K562 (cell line): ENCODE results near the gene CDC37. TPM values are rescaled to one million over a fixed set of nuclear protein-coding genes. Genes with fewer than 3 reads are reported as not detected.

Experiments used
- ATAC-seq: fragments of 200-7000 bp; cut with Tn5 transposase; 3 replicates; pipeline ENCODE4 v1.9.1; 2020; ENCODE audit warnings: moderate library complexity
- BruUV-seq: library from RNA; stranded (reverse); fragments of 400-500 nt; replicated peaks from 2 replicates; lab custom pipeline; 2021; lab: Mats Ljungman, UMichigan
- CTCF ChIA-PET: fragments of 300-600 bp; formaldehyde crosslinking; extraction: SDS; loops from one replicate; lab custom pipeline; 2021; ENCODE audit warnings: low intra/inter-chr PET ratio; lab: Yijun Ruan, JAX
- POLR2A ChIA-PET: fragments of 300-600, 350-650 bp; sonication (Branson Sonifier 250); formaldehyde crosslinking; extraction: SDS; loops from one replicate; lab custom pipeline; 2021; ENCODE audit warnings: antibody characterized with exemption, inconsistent platforms; lab: Yijun Ruan, JAX
- DNase-seq, 4 experiments: peaks; one replicate each; pipeline versions ENCODE4 v3.0.0 to v3.0.0-alpha.2; 2011 to 2018; ENCODE audit warnings: low spot score in 3 of 4, mixed read lengths in 3 of 4; ENCODE audit errors: extremely low read depth in 1 of 4
- FAIRE-seq: peaks from 2 replicates; lab custom pipeline; 2011; peaks lifted over from hg19 to GRCh38; lab: Jason Lieb, UNC
- H2AFZ ChIP-seq: 2 replicates; pipeline ENCODE4 v1.6.0; 2011; ENCODE audit warnings: low read depth, low read length, control low read depth, inconsistent platforms
- H3K27ac ChIP-seq: fragments of 200-600 bp; 3 replicates; pipeline ENCODE4 v1.8.0; 2011; ENCODE audit warnings: low read depth, mild to moderate bottlenecking, control low read depth, inconsistent platforms, low read length, moderate library complexity, mixed read lengths; ENCODE audit errors: extremely low read depth
- H3K27me3 ChIP-seq, 2 experiments: fragments of 300-600 bp in 1 of 2; 2 replicates in 1 of 2; 3 replicates in 1 of 2; pipeline versions ENCODE4 v1.6.0 to v1.8.0; 2011; ENCODE audit warnings: inconsistent platforms in 2 of 2, low read length in 2 of 2, mild to moderate bottlenecking in 1 of 2, mixed read lengths in 1 of 2, moderate library complexity in 1 of 2; ENCODE audit not compliant: control insufficient read depth in 2 of 2, insufficient read depth in 2 of 2
- H3K36me3 ChIP-seq: fragments of 300-600 bp; 3 replicates; pipeline ENCODE4 v1.8.0; 2011; ENCODE audit warnings: mild to moderate bottlenecking, low read length, inconsistent platforms; ENCODE audit not compliant: control insufficient read depth, insufficient read depth
- H3K4me1 ChIP-seq, 2 experiments: fragments of 200-600 bp in 1 of 2; replicated peaks in 1 of 2; 2 replicates in 1 of 2; 3 replicates in 1 of 2; pipeline versions ENCODE4 v1.5.1 to v1.8.0; 2011; ENCODE audit warnings: inconsistent platforms in 2 of 2, low read length in 2 of 2, mild to moderate bottlenecking in 1 of 2, mixed read lengths in 1 of 2, moderate library complexity in 1 of 2; ENCODE audit not compliant: control insufficient read depth in 2 of 2, insufficient read depth in 2 of 2
- H3K4me2 ChIP-seq: 2 replicates; pipeline ENCODE4 v1.6.1; 2011; ENCODE audit warnings: low read length, control low read depth, inconsistent platforms, mixed read lengths; ENCODE audit not compliant: insufficient read depth
- H3K4me3 ChIP-seq: fragments of 200-600 bp; sonication (generic), shearing (Covaris generic); 2 replicates; pipeline ENCODE4 v1.5.1; 2016; ENCODE audit warnings: control low read depth, inconsistent platforms
- H3K79me2 ChIP-seq: fragments of 200-600 bp; 3 replicates; pipeline ENCODE4 v1.8.0; 2011; ENCODE audit warnings: low read length, inconsistent platforms; ENCODE audit not compliant: control insufficient read depth, insufficient read depth
- H3K9ac ChIP-seq, 2 experiments: 2 replicates each; pipeline versions ENCODE4 v1.6.0 to v1.6.1; 2011; ENCODE audit warnings: low read depth in 2 of 2, low read length in 2 of 2, control low read depth in 1 of 2, inconsistent platforms in 1 of 2, mild to moderate bottlenecking in 1 of 2, mixed read lengths in 1 of 2; ENCODE audit not compliant: insufficient read depth in 1 of 2
- H3K9me1 ChIP-seq: one replicate; pipeline ENCODE4 v1.6.0; 2011; ENCODE audit warnings: inconsistent platforms, mild to moderate bottlenecking, low read length, moderate library complexity; ENCODE audit not compliant: control insufficient read depth, insufficient read depth
- H3K9me3 ChIP-seq: replicated peaks from 2 replicates; pipeline ENCODE4 v1.5.1; 2011; ENCODE audit warnings: low read depth, low read length, inconsistent platforms; ENCODE audit not compliant: control insufficient read depth, insufficient read depth
- H4K20me1 ChIP-seq: replicated peaks from 2 replicates; pipeline ENCODE4 v1.6.1; 2011; ENCODE audit warnings: low read length, inconsistent platforms, mixed read lengths; ENCODE audit not compliant: control insufficient read depth, insufficient read depth
- FOXP1 ChIP-seq: sonication (generic); formaldehyde crosslinking; IDR thresholded peaks from 2 replicates; pipeline ENCODE4 v1.8.0; 2022; ENCODE audit warnings: mild to moderate bottlenecking, missing genetic modification reagents
- KDM1A ChIP-seq, 2 experiments: fragments of 450-650 bp; IDR thresholded peaks; 2 replicates each; pipeline ENCODE4 v1.6.1; 2016; ENCODE audit warnings: mild to moderate bottlenecking in 2 of 2
- MYNN ChIP-seq, 2 experiments: sonication (generic); formaldehyde crosslinking in 1 of 2; IDR thresholded peaks; 2 replicates each; pipeline versions ENCODE4 v1.5.0 to v1.6.1; 2016 to 2020; ENCODE audit warnings: antibody characterized with exemption in 1 of 2, missing genetic modification reagents in 1 of 2
- NCOA1 ChIP-seq: fragments of 450-650 bp; IDR thresholded peaks from 2 replicates; pipeline ENCODE4 v1.6.1; 2016; ENCODE audit warnings: low read depth
- POLR2G ChIP-seq: fragments of 200-400 bp; formaldehyde crosslinking; IDR thresholded peaks from 2 replicates; pipeline ENCODE4 v1.6.1; 2017; ENCODE audit warnings: low read depth, mild to moderate bottlenecking, antibody characterized with exemption, low read length, moderate library complexity
- WGBS: fragments of 100-300 bp; shearing (Covaris generic); methylation state at CpG from one replicate; pipeline ENCODE4 v1.1.6; 2016; ENCODE audit warnings: low coverage, mixed read lengths; ENCODE audit not compliant: insufficient coverage; ENCODE audit errors: missing lambda C conversion rate; 5-methylcytosine and 5-hydroxymethylcytosine counted together
- in situ Hi-C: fragments of 300-500 bp; cut with MboI; formaldehyde crosslinking; loops from 4 replicates; pipeline ENCODE4 v1.15.0; 2018; ENCODE audit warnings: inconsistent platforms, mixed read lengths
- intact Hi-C: fragments of 100-400 bp; cut with micrococcal nuclease; formaldehyde crosslinking; loops from 2 replicates; pipeline ENCODE4 v1.14.2; 2022
- polyA plus RNA-seq, 8 experiments: library from polyadenylated mRNA; depleted of rRNA in 4 of 8; stranded (reverse) in 5 of 8; unstranded in 3 of 8; fragments of >200 nt; fragmentation: Nextera tagmentation in 2 of 8; fragmentation: Illumina TruSeq in 1 of 8; extraction: Ambion mirVana in 2 of 8; extraction: Trizol in 1 of 8; gene quantifications; 2 replicates each; pipeline versions ENCODE4 v1.2.1 to v1.2.3, GENCODE V29; 2011 to 2014; ENCODE audit warnings: inconsistent platforms in 1 of 8, missing spikeins in 1 of 8
- total RNA-seq, 7 experiments: library from RNA; depleted of rRNA in 6 of 7; stranded (reverse); fragments of >200 nt in 6 of 7; fragmentation: Illumina TruSeq in 2 of 7; extraction: Trizol in 2 of 7; gene quantifications; 2 replicates each; pipeline versions ENCODE4 v1.2.1 to v1.2.3, GENCODE V29; 2011 to 2021; ENCODE audit warnings: low replicate concordance in 1 of 7

The CDC37 gene
- total and polyA plus RNA-seq, 9 of the 15 experiments (the other 6 are each of a cell fraction or from before 2014, with no cell fraction given), result 6.6 to 538 (median 227) TPM

GRCh38 chr19:10361569-10362011 is 41.8 kb downstream of the CDC37 start (continued):
- TF ChIP-seq MYNN (IDR thresholded peaks at IDR 0.05) (no peak), MYNN (CRISPR knock-in tag; IDR thresholded peaks at IDR 0.05) (no peak), KDM1A (IDR thresholded peaks at IDR 0.05) (no peak), FOXP1 (CRISPR knock-in tag) (no peak)

- ATAC-seq (no peak), DNase-seq (peak in 1 of 4 experiments; percentile 3), FAIRE-seq (no peak)
- no TSS peak for BruUV-seq
- H2AFZ ChIP-seq, result no peak overlapping the region
- no peak overlapping the region for H3K27ac ChIP-seq
- ChIA-PET POLR2A (interaction anchor here (0.6 to 1.2 kb wide), 2 partner anchors 23 to 50 kb away, joined by 3 to 5 read pairs; partner anchors contain the start of gene RAVER1), CTCF (interaction anchor here (0.6 kb wide), 1 partner anchor 18 kb away, joined by 3 read pairs; no protein-coding TSS in a partner anchor)
- H4K20me1 ChIP-seq, result no peaks in the 10 kb centered on the region
- H3K4me3 ChIP-seq, result no peak overlapping the region
- no peaks in the 10 kb centered on the region for H3K27me3 ChIP-seq
- H3K36me3 ChIP-seq, result peaks cover 69% of the 10 kb centered on the region; the same call in 2 of the 3 replicates
- H3K4me1 ChIP-seq, result peaks cover 0 to 29% of the 10 kb centered on the region in 2 experiments; a peak in 2 of 5 replicates
- 90% methylated on average over 12 of the region's 12 CpGs for WGBS
- H3K9me3 ChIP-seq, result no peaks in the 10 kb centered on the region
- TF ChIP-seq NCOA1, result no peak
- TF ChIP-seq POLR2G, result peak; percentile 56
- intact Hi-C loops (no loop called here), in situ Hi-C loops (no loop called here)
- no peaks in the 10 kb centered on the region for H3K9me1 ChIP-seq
- H3K79me2 ChIP-seq, result no peaks in the 10 kb centered on the region
- H3K4me2 ChIP-seq, result no peak overlapping the region
- H3K9ac ChIP-seq, result no peak overlapping the region; a peak in 1 of 4 replicates
These were observed 46.9 kb downstream of the CDC37 start for GRCh38 chr19:10356431-10356830.
